Right atrium auricular region (tissue), 2 donors: Measurements from ENCODE around the gene TEAD1. TPM values are rescaled to one million over a fixed set of nuclear protein-coding genes. Genes with fewer than 3 reads are reported as not detected.

Experiments used
- DNase-seq: peaks from one replicate; pipeline ENCODE4 v3.0.0-alpha.2; 2019; ENCODE audit warnings: low spot score
- H3K27ac ChIP-seq, 2 donors: fragments of 200-600 bp; sonication (generic); 1 replicate in 1 of 2; 2 replicates in 1 of 2; pipeline ENCODE4 v1.5.1; 2016 to 2019
- H3K27me3 ChIP-seq, 2 donors: fragments of 200-600 bp; sonication (generic); one replicate each; pipeline versions ENCODE4 v1.5.1 to v1.6.0; 2017 to 2019
- H3K36me3 ChIP-seq: fragments of 200-600 bp; sonication (generic); one replicate; pipeline ENCODE4 v1.5.1; 2016
- H3K4me1 ChIP-seq, 2 donors: fragments of 200-600 bp; sonication (generic); one replicate each; pipeline versions ENCODE4 v1.5.1 to v1.6.0; 2017 to 2019
- H3K4me3 ChIP-seq, 2 donors: fragments of 200-600 bp; sonication (generic); 1 replicate in 1 of 2; 2 replicates in 1 of 2; pipeline ENCODE4 v1.5.1; 2017 to 2019; ENCODE audit warnings: mild to moderate bottlenecking in 1 of 2, moderate library complexity in 1 of 2
- H3K9me3 ChIP-seq, 2 donors: fragments of 200-600 bp; sonication (generic); one replicate each; pipeline ENCODE4 v1.5.1; 2019
- CTCF ChIP-seq, 2 donors: fragments of 200-600 bp; sonication (generic); IDR thresholded peaks; one replicate each; pipeline ENCODE4 v1.5.1; 2019; ENCODE audit warnings: antibody characterized with exemption in 2 of 2
- total RNA-seq, 2 donors: library from RNA; depleted of rRNA; stranded (reverse); fragments of >200 nt; gene quantifications; one replicate each; pipeline ENCODE4 v1.1.0, GENCODE V29; 2016

TEAD1 gene
- total RNA-seq, 2 donors from 2014 or later, result 73.8 to 99.8 TPM

GRCh38 chr11:12674571-12674935, 332 bp downstream of the TEAD1 start:
- no peaks in the 10 kb centered on the region for H3K27me3 ChIP-seq
- H3K36me3 ChIP-seq, result no peaks in the 10 kb centered on the region
- no peak for TF ChIP-seq CTCF (IDR thresholded peaks at IDR 0.05)
- no peaks in the 10 kb centered on the region for H3K9me3 ChIP-seq
- H3K4me1 ChIP-seq, result peaks cover 0 to 43% of the 10 kb centered on the region in 2 donors
- H3K27ac ChIP-seq, result peak overlapping the region; percentile 96 to 98
- DNase-seq, result no peak
- peak overlapping the region; percentile 74 to 84 for H3K4me3 ChIP-seq

GRCh38 chr11:12674936-12675696, 895 bp downstream of the TEAD1 start:
- Histone ChIP-seq H3K4me3 (peak overlapping the region; percentile 74 to 84), H3K27me3 (no peaks in the 10 kb centered on the region), H3K9me3 (no peaks in the 10 kb centered on the region), H3K4me1 (peaks cover 0 to 48% of the 10 kb centered on the region in 2 donors), H3K36me3 (no peaks in the 10 kb centered on the region), H3K27ac (peak overlapping the region; percentile 96 to 98)
- DNase-seq, result no peak
- TF ChIP-seq CTCF (IDR thresholded peaks at IDR 0.05), result no peak

- peak overlapping the region; percentile 96 to 98 for H3K27ac ChIP-seq
- peak overlapping the region; percentile 74 to 84 for H3K4me3 ChIP-seq
- H3K9me3 ChIP-seq, result no peaks in the 10 kb centered on the region
- no peak for TF ChIP-seq CTCF (IDR thresholded peaks at IDR 0.05)
- H3K27me3 ChIP-seq, result no peaks in the 10 kb centered on the region
- DNase-seq, result no peak
- H3K36me3 ChIP-seq, result no peaks in the 10 kb centered on the region
- H3K4me1 ChIP-seq, result peaks cover 0 to 56% of the 10 kb centered on the region in 2 donors
These were observed 1.9 kb downstream of the TEAD1 start for GRCh38 chr11:12675951-12676711.

GRCh38 chr11:12677131-12677530, 2.9 kb downstream of the TEAD1 start:
- no peak for TF ChIP-seq CTCF (IDR thresholded peaks at IDR 0.05)

GRCh38 chr11:12678092-12678491, 3.9 kb downstream of the TEAD1 start:
- no peak for TF ChIP-seq CTCF (IDR thresholded peaks at IDR 0.05)
- Histone ChIP-seq H3K9me3 (no peaks in the 10 kb centered on the region), H3K4me3 (no peak overlapping the region), H3K27me3 (no peaks in the 10 kb centered on the region), H3K27ac (peak overlapping the region; percentile 12 to 98), H3K36me3 (no peaks in the 10 kb centered on the region), H3K4me1 (peaks cover 0 to 74% of the 10 kb centered on the region in 2 donors)
- DNase-seq, result no peak

More at GRCh38 chr11:12677131-12677530, 2.9 kb downstream of the TEAD1 start:
- no peaks in the 10 kb centered on the region for H3K9me3 ChIP-seq
- peak overlapping the region; percentile 74 to 84 for H3K4me3 ChIP-seq
- peaks cover 0 to 66% of the 10 kb centered on the region in 2 donors for H3K4me1 ChIP-seq
- no peaks in the 10 kb centered on the region for H3K27me3 ChIP-seq
- H3K36me3 ChIP-seq, result no peaks in the 10 kb centered on the region
- peak overlapping the region; percentile 96 to 98 for H3K27ac ChIP-seq
- no peak for DNase-seq
